Measurements from ENCODE around the gene SHISA8. TPM values are rescaled to one million over a fixed set of nuclear protein-coding genes. Genes with fewer than 3 reads are reported as not detected.

SHISA8 gene
- under 1 TPM in 1 of 2 experiments, not detected in 1; 0.18 TPM for total RNA-seq

GRCh38 chr22:41915035-41915785 is at the start of gene SHISA8:
Gene SHISA8 (minus strand): TSS chr22:41915074. CDS start chr22:41914667, 407 bp downstream.

GRCh38 chr22:41951898-41952474 is 37.1 kb upstream of the SHISA8 start, which contains the start of gene SMIM45:
Gene SMIM45 (plus strand): TSS chr22:41952150.

GRCh38 chr22:41946629-41947423 is 32.0 kb upstream of the SHISA8 start, which contains the start of gene CENPM:
Gene CENPM (minus strand): TSS chr22:41947152. CDS start chr22:41947076, 76 bp downstream.

Small RNA genes lying within 50 kb of the gene (microRNA-seq; reads per million reads assigned to microRNA genes)
- 45.7 reads per million, percentile 65 among the genes with 10 or more reads in this experiment for gene MIR33A (ENCODE audit: borderline microRNAs expressed, borderline replicate concordance)

Other genes with a start within 250 kb of the SHISA8 start
- 100 to 1,000 TPM; 155 TPM for gene SNU13, start 226.2 kb downstream of the SHISA8 start, total RNA-seq
- gene MEI1, start 215.6 kb downstream of the SHISA8 start, total RNA-seq, result 10 to 100 TPM; 56.0 to 70.4 TPM
- gene CCDC134, start 114.4 kb downstream of the SHISA8 start, total RNA-seq, result 10 to 100 TPM; 15.7 to 16.9 TPM
- gene SREBF2, start 82.0 kb downstream of the SHISA8 start, total RNA-seq, result 100 to 1,000 TPM; 146 to 148 TPM
- 1 to 10 TPM; 1.5 to 1.9 TPM for gene TNFRSF13C, start 11.7 kb upstream of the SHISA8 start, total RNA-seq
- 10 to 100 TPM; 65.7 to 69.3 TPM for gene CENPM, start 32.1 kb upstream of the SHISA8 start, total RNA-seq
- 1 to 10 TPM; 1.9 to 2.1 TPM for gene SEPTIN3, start 54.4 kb upstream of the SHISA8 start, total RNA-seq
- gene WBP2NL, start 83.7 kb upstream of the SHISA8 start, total RNA-seq, result 1 to 10 TPM; 1.7 to 1.9 TPM
- 10 to 100 TPM; 21.1 to 21.2 TPM for gene NAGA, start 155.7 kb upstream of the SHISA8 start, total RNA-seq
- gene PHETA2, start 159.2 kb upstream of the SHISA8 start, total RNA-seq, result 1 to 10 TPM; 2.6 to 2.8 TPM
- 100 to 1,000 TPM; 120 to 134 TPM for gene SMDT1, start 164.6 kb upstream of the SHISA8 start, total RNA-seq
- gene NDUFA6, start 175.7 kb upstream of the SHISA8 start, total RNA-seq, result 10 to 100 TPM; 70.6 to 72.1 TPM
- gene CYP2D6, start 215.7 kb upstream of the SHISA8 start, total RNA-seq, result 1 to 10 TPM; 3.4 to 3.7 TPM

Measured in activated naive CD4-positive, alpha-beta T cell treated with anti-CD3 and anti-CD28 coated beads, Interleukin-2, amount 10 ng/mL, durations not matched to agents 5 hours and 36 hours (primary cell).